K562 (cell line): Measurements from ENCODE around the gene ARMC6. TPM values are rescaled to one million over a fixed set of nuclear protein-coding genes. Genes with fewer than 3 reads are reported as not detected.

Source experiments
- ATAC-seq: fragments of 200-7000 bp; cut with Tn5 transposase; 3 replicates; pipeline ENCODE4 v1.9.1; 2020; ENCODE audit warnings: moderate library complexity
- BruUV-seq: library from RNA; stranded (reverse); fragments of 400-500 nt; replicated peaks from 2 replicates; lab custom pipeline; 2021; lab: Mats Ljungman, UMichigan
- CTCF ChIA-PET: fragments of 300-600 bp; formaldehyde crosslinking; extraction: SDS; loops from one replicate; lab custom pipeline; 2021; ENCODE audit warnings: low intra/inter-chr PET ratio; lab: Yijun Ruan, JAX
- POLR2A ChIA-PET: fragments of 300-600, 350-650 bp; sonication (Branson Sonifier 250); formaldehyde crosslinking; extraction: SDS; loops from one replicate; lab custom pipeline; 2021; ENCODE audit warnings: antibody characterized with exemption, inconsistent platforms; lab: Yijun Ruan, JAX
- DNase-seq, 4 experiments: peaks; one replicate each; pipeline versions ENCODE4 v3.0.0 to v3.0.0-alpha.2; 2011 to 2018; ENCODE audit warnings: low spot score in 3 of 4, mixed read lengths in 3 of 4; ENCODE audit errors: extremely low read depth in 1 of 4
- FAIRE-seq: peaks from 2 replicates; lab custom pipeline; 2011; peaks lifted over from hg19 to GRCh38; lab: Jason Lieb, UNC
- H2AFZ ChIP-seq: 2 replicates; pipeline ENCODE4 v1.6.0; 2011; ENCODE audit warnings: low read depth, low read length, control low read depth, inconsistent platforms
- H3K27ac ChIP-seq: fragments of 200-600 bp; 3 replicates; pipeline ENCODE4 v1.8.0; 2011; ENCODE audit warnings: low read depth, mild to moderate bottlenecking, control low read depth, inconsistent platforms, low read length, moderate library complexity, mixed read lengths; ENCODE audit errors: extremely low read depth
- H3K27me3 ChIP-seq, 2 experiments: fragments of 300-600 bp in 1 of 2; 2 replicates in 1 of 2; 3 replicates in 1 of 2; pipeline versions ENCODE4 v1.6.0 to v1.8.0; 2011; ENCODE audit warnings: inconsistent platforms in 2 of 2, low read length in 2 of 2, mild to moderate bottlenecking in 1 of 2, mixed read lengths in 1 of 2, moderate library complexity in 1 of 2; ENCODE audit not compliant: control insufficient read depth in 2 of 2, insufficient read depth in 2 of 2
- H3K36me3 ChIP-seq: fragments of 300-600 bp; 3 replicates; pipeline ENCODE4 v1.8.0; 2011; ENCODE audit warnings: mild to moderate bottlenecking, low read length, inconsistent platforms; ENCODE audit not compliant: control insufficient read depth, insufficient read depth
- H3K4me1 ChIP-seq, 2 experiments: fragments of 200-600 bp in 1 of 2; replicated peaks in 1 of 2; 2 replicates in 1 of 2; 3 replicates in 1 of 2; pipeline versions ENCODE4 v1.5.1 to v1.8.0; 2011; ENCODE audit warnings: inconsistent platforms in 2 of 2, low read length in 2 of 2, mild to moderate bottlenecking in 1 of 2, mixed read lengths in 1 of 2, moderate library complexity in 1 of 2; ENCODE audit not compliant: control insufficient read depth in 2 of 2, insufficient read depth in 2 of 2
- H3K4me2 ChIP-seq: 2 replicates; pipeline ENCODE4 v1.6.1; 2011; ENCODE audit warnings: low read length, control low read depth, inconsistent platforms, mixed read lengths; ENCODE audit not compliant: insufficient read depth
- H3K4me3 ChIP-seq: fragments of 200-600 bp; sonication (generic), shearing (Covaris generic); 2 replicates; pipeline ENCODE4 v1.5.1; 2016; ENCODE audit warnings: control low read depth, inconsistent platforms
- H3K79me2 ChIP-seq: fragments of 200-600 bp; 3 replicates; pipeline ENCODE4 v1.8.0; 2011; ENCODE audit warnings: low read length, inconsistent platforms; ENCODE audit not compliant: control insufficient read depth, insufficient read depth
- H3K9ac ChIP-seq, 2 experiments: 2 replicates each; pipeline versions ENCODE4 v1.6.0 to v1.6.1; 2011; ENCODE audit warnings: low read depth in 2 of 2, low read length in 2 of 2, control low read depth in 1 of 2, inconsistent platforms in 1 of 2, mild to moderate bottlenecking in 1 of 2, mixed read lengths in 1 of 2; ENCODE audit not compliant: insufficient read depth in 1 of 2
- H3K9me1 ChIP-seq: one replicate; pipeline ENCODE4 v1.6.0; 2011; ENCODE audit warnings: inconsistent platforms, mild to moderate bottlenecking, low read length, moderate library complexity; ENCODE audit not compliant: control insufficient read depth, insufficient read depth
- H3K9me3 ChIP-seq: replicated peaks from 2 replicates; pipeline ENCODE4 v1.5.1; 2011; ENCODE audit warnings: low read depth, low read length, inconsistent platforms; ENCODE audit not compliant: control insufficient read depth, insufficient read depth
- H4K20me1 ChIP-seq: replicated peaks from 2 replicates; pipeline ENCODE4 v1.6.1; 2011; ENCODE audit warnings: low read length, inconsistent platforms, mixed read lengths; ENCODE audit not compliant: control insufficient read depth, insufficient read depth
- BCL6 ChIP-seq: fragments of 250-450 bp; sonication (Bioruptor Pico); IDR thresholded peaks from 2 replicates; pipeline ENCODE4 v1.4.0; 2020
- CBFB ChIP-seq: sonication (generic); formaldehyde crosslinking; IDR thresholded peaks from 2 replicates; pipeline ENCODE4 v1.4.0; 2020; ENCODE audit warnings: mild to moderate bottlenecking, missing genetic modification reagents
- CHD2 ChIP-seq: IDR thresholded peaks from 2 replicates; pipeline ENCODE4 v1.6.1; 2011; ENCODE audit warnings: low read depth, low read length
- CTBP1 ChIP-seq: fragments of 450-650 bp; IDR thresholded peaks from 2 replicates; pipeline ENCODE4 v1.6.1; 2016; ENCODE audit warnings: borderline replicate concordance
- FUS ChIP-seq: fragments of 200-400 bp; formaldehyde crosslinking; optimal IDR thresholded peaks from 2 replicates; pipeline ENCODE3; 2017; ENCODE audit warnings: low read depth, low read length
- MAFG ChIP-seq: fragments of 450-650 bp; conservative IDR thresholded peaks from 2 replicates; pipeline ENCODE4 v1.6.1; 2016; ENCODE audit warnings: missing genetic modification characterization, missing compliant biosample characterization
- MCM5 ChIP-seq: fragments of 450-650 bp; IDR thresholded peaks from 2 replicates; pipeline ENCODE4 v1.6.1; 2016; ENCODE audit warnings: low read depth
- NCOA4 ChIP-seq: fragments of 450-650 bp; IDR thresholded peaks from 2 replicates; pipeline ENCODE4 v1.6.1; 2018; ENCODE audit warnings: mild to moderate bottlenecking; ENCODE audit not compliant: partially characterized antibody
- SIRT6 ChIP-seq: IDR thresholded peaks from one replicate; pipeline ENCODE4 v1.6.1; 2012; ENCODE audit warnings: low read depth, mild to moderate bottlenecking, control low read depth, inconsistent platforms, low read length, moderate library complexity
- ZBTB8A ChIP-seq: fragments of 450-650 bp; IDR thresholded peaks from 2 replicates; pipeline ENCODE4 v1.6.1; 2018; ENCODE audit warnings: mild to moderate bottlenecking, moderate library complexity; ENCODE audit not compliant: partially characterized antibody
- ZEB2 ChIP-seq: fragments of 450-650 bp; IDR thresholded peaks from 2 replicates; pipeline ENCODE4 v1.6.1; 2016
- ZFP36 ChIP-seq: fragments of 150-350 bp; IDR thresholded peaks from 2 replicates; pipeline ENCODE4 v1.6.1; 2018; ENCODE audit warnings: low read length, low read depth; ENCODE audit not compliant: partially characterized antibody
- ZNF12 ChIP-seq: sonication (generic); formaldehyde crosslinking; IDR thresholded peaks from 2 replicates; pipeline ENCODE4 v1.4.0; 2020; ENCODE audit warnings: mild to moderate bottlenecking, missing genetic modification reagents
- ZNF239 ChIP-seq: fragments of 250-450 bp; sonication (Bioruptor Pico); IDR thresholded peaks from 2 replicates; pipeline ENCODE4 v1.4.0; 2020; ENCODE audit warnings: mild to moderate bottlenecking
- WGBS: fragments of 100-300 bp; shearing (Covaris generic); methylation state at CpG from one replicate; pipeline ENCODE4 v1.1.6; 2016; ENCODE audit warnings: low coverage, mixed read lengths; ENCODE audit not compliant: insufficient coverage; ENCODE audit errors: missing lambda C conversion rate; 5-methylcytosine and 5-hydroxymethylcytosine counted together
- in situ Hi-C: fragments of 300-500 bp; cut with MboI; formaldehyde crosslinking; loops from 4 replicates; pipeline ENCODE4 v1.15.0; 2018; ENCODE audit warnings: inconsistent platforms, mixed read lengths
- intact Hi-C: fragments of 100-400 bp; cut with micrococcal nuclease; formaldehyde crosslinking; loops from 2 replicates; pipeline ENCODE4 v1.14.2; 2022
- polyA plus RNA-seq, 8 experiments: library from polyadenylated mRNA; depleted of rRNA in 4 of 8; stranded (reverse) in 5 of 8; unstranded in 3 of 8; fragments of >200 nt; fragmentation: Nextera tagmentation in 2 of 8; fragmentation: Illumina TruSeq in 1 of 8; extraction: Ambion mirVana in 2 of 8; extraction: Trizol in 1 of 8; gene quantifications; 2 replicates each; pipeline versions ENCODE4 v1.2.1 to v1.2.3, GENCODE V29; 2011 to 2014; ENCODE audit warnings: inconsistent platforms in 1 of 8, missing spikeins in 1 of 8
- total RNA-seq, 7 experiments: library from RNA; depleted of rRNA in 6 of 7; stranded (reverse); fragments of >200 nt in 6 of 7; fragmentation: Illumina TruSeq in 2 of 7; extraction: Trizol in 2 of 7; gene quantifications; 2 replicates each; pipeline versions ENCODE4 v1.2.1 to v1.2.3, GENCODE V29; 2011 to 2021; ENCODE audit warnings: low replicate concordance in 1 of 7

ARMC6 gene
- total and polyA plus RNA-seq, 9 of the 15 experiments (the other 6 are each of a cell fraction or from before 2014, with no cell fraction given): 2.1 to 93.4 (median 63.6) TPM

DNA sequence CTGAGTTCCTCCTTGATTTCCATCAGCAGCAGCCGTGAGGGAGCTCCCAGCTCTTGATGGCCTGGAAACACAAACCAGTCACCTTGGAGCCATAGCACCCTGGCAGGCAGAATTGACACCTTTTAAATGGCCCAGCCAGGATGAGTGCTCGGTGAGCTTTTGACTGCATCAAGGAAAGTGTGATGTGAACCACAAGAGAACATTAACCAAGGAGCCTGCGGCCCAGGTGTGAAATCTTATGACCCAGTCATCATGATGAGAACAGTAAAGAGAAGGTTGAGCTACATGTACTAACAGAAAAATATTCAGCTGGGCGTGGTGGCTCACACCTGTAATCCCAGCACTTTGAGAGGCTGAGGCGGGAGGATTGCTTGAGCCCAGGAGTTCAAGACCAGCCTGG, 22.9 kb upstream of the ARMC6 start:
- FAIRE-seq (no peak), DNase-seq (no peak), ATAC-seq (no peak)
- POLR2A ChIA-PET: interaction anchor here (0.7 to 1.6 kb wide), 3 partner anchors 9 to 24 kb away, joined by 3 to 5 read pairs (median 3); no protein-coding TSS in a partner anchor
- H3K4me3 ChIP-seq: no peak overlapping the region
- CTCF ChIA-PET: no interaction called here
- BruUV-seq: no TSS peak
- H3K4me2 ChIP-seq: no peak overlapping the region
- no peaks in the 10 kb centered on the region for H3K4me1 ChIP-seq
- H3K36me3 ChIP-seq: peaks cover 93% of the 10 kb centered on the region
- no peak overlapping the region for H3K9ac ChIP-seq
- TF ChIP-seq CHD2 (no peak), NCOA4 (no peak), ZNF239 (CRISPR knock-in tag) (no peak), ZEB2 (no peak), SIRT6 (no peak), FUS (no peak), CTBP1 (no peak), ZFP36 (no peak), ZNF12 (CRISPR knock-in tag) (no peak), ZBTB8A (no peak), CBFB (no peak), MCM5 (no peak), MAFG (no peak), BCL6 (CRISPR knock-in tag) (no peak)
- in situ Hi-C loops (no loop called here), intact Hi-C loops (no loop called here)
- peaks cover 3% of the 10 kb centered on the region; the same call in 1 of the 2 replicates for H4K20me1 ChIP-seq
- H3K9me3 ChIP-seq: no peaks in the 10 kb centered on the region
- peaks cover 4% of the 10 kb centered on the region for H3K9me1 ChIP-seq
- no peaks in the 10 kb centered on the region for H3K27me3 ChIP-seq
- no peak overlapping the region for H2AFZ ChIP-seq
- H3K27ac ChIP-seq: no peak overlapping the region
- 0 out of 3 replicates have a peak, but pooled peaks cover 4% of the 10 kb centered on the region for H3K79me2 ChIP-seq
- WGBS: 95% methylated on average over 5 of the region's 5 CpGs
